ENCODE results near the gene C1QTNF5.
"Not testable (repeated sequence)": the region's sequence is repeated elsewhere in the genome, so short reads cannot be mapped to it uniquely, and the experiment has no call there.

C1QTNF5 gene, protein sequence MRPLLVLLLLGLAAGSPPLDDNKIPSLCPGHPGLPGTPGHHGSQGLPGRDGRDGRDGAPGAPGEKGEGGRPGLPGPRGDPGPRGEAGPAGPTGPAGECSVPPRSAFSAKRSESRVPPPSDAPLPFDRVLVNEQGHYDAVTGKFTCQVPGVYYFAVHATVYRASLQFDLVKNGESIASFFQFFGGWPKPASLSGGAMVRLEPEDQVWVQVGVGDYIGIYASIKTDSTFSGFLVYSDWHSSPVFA

GRCh38 chr11:119340335-119341221 is at the start of gene C1QTNF5:
C1QTNF5 (minus strand) TSS chr11:119340883; CDS start chr11:119340397, 486 bp downstream.
- Histone ChIP-seq H3K9me3 (replicated peaks in 1 of 11) (no peaks in the 10 kb centered on the region), H4K20me1 (peaks cover 0 to 37% (median 19%) of the 10 kb centered on the region in 11 experiments; a peak in 19 of 22 replicates), H3K4me1 (peaks cover 55 to 68% (median 66%) of the 10 kb centered on the region in 10 experiments), H3K36me3 (peaks cover 0 to 17% (median 0%) of the 10 kb centered on the region in 11 experiments; a peak in 4 of 22 replicates), H3K27me3 (peaks cover 32 to 43% (median 38%) of the 10 kb centered on the region in 11 experiments), H3K4me3 (peak within 1 kb of the TSS; percentile 45 to 66 (median 52)), H3K9ac (peak within 1 kb of the TSS; percentile 42 to 76 (median 63); a peak in 21 of 22 replicates), H3K4me2 (peak within 1 kb of the TSS; percentile 90 to 98 (median 94)), H3K27ac (peak within 1 kb of the TSS in 4 of 11 experiments; percentile 28 to 37 (median 32); a peak in 2 of 22 replicates)
- no peak for TF ChIP-seq Cebpa-rat (IDR thresholded peaks at IDR 0.05)

DNA sequence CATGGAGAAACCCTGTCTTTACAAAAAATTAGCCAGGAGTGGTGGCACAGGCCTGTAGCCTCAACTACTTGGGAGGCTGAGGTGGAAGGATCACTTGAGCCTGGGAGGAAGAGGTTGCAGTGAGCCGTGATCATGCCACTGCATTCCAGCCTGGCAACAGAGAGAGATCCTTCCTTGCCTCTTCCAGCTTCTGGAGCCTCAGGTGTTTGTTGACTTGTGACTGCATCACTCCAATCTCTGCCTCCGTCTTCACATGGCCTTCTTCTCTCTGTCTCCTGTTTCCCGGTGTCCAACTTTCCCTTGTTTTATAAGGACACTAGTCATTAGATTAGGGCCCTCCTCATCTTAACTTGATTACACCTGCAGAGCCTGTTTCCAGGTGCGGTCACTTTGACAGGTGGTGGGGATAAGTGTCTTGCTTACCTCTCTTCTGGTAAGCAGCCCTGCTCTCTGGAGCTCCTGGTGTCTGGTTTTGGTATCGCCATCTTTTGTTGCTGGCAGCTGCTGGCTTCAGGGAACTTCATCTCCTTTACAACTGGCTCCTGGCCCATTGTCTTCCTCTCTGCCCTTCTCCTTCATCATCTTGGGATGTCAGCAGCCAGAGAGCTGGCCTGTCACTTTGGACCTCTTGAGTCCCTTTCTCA is 49.0 kb upstream of the C1QTNF5 start:
- Histone ChIP-seq H3K27ac (no peak overlapping the region), H3K27me3 (no peaks in the 10 kb centered on the region), H3K36me3 (no peaks in the 10 kb centered on the region), H3K4me2 (no peak overlapping the region), H3K9me3 (replicated peaks in 1 of 11) (no peaks in the 10 kb centered on the region), H3K4me1 (no peaks in the 10 kb centered on the region), H4K20me1 (no peaks in the 10 kb centered on the region), H3K4me3 (no peak overlapping the region), H3K9ac (no peak overlapping the region)
- no peak for TF ChIP-seq Cebpa-rat (IDR thresholded peaks at IDR 0.05)

DNA sequence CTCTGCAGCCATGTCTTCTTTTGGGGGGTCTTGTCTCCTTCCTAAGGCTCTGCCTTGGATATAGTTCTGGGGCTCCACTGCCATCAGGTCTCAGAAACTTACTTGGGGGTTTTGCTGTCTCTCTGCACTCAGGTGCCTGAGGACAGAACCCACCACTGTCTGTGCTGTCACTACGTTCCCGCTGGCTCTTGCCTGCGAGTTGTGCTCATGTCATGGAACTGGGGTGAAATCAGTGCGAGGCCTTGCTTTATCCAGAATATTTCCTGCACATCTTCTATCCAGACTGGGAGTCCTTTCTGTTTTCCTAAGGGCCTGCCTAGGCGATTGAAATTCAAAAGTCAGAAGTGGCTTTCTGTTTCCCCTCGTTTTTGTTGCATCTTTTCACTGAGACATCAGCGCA is 47.4 kb upstream of the C1QTNF5 start:
- no peak overlapping the region for H3K4me2 ChIP-seq
- H3K9ac ChIP-seq = no peak overlapping the region
- H3K9me3 ChIP-seq (replicated peaks in 1 of 11) = no peaks in the 10 kb centered on the region
- H3K27ac ChIP-seq = no peak overlapping the region
- H3K36me3 ChIP-seq = no peaks in the 10 kb centered on the region
- H3K4me1 ChIP-seq = no peaks in the 10 kb centered on the region
- H3K4me3 ChIP-seq = no peak overlapping the region
- no peak for TF ChIP-seq Cebpa-rat (IDR thresholded peaks at IDR 0.05)
- H3K27me3 ChIP-seq = no peaks in the 10 kb centered on the region
- no peaks in the 10 kb centered on the region; a peak in 1 of 22 replicates for H4K20me1 ChIP-seq

GRCh38 chr11:119384332-119384731 is 43.6 kb upstream of the C1QTNF5 start:
- H3K27me3 ChIP-seq = no peaks in the 10 kb centered on the region
- TF ChIP-seq Cebpa-rat (IDR thresholded peaks at IDR 0.05) = no peak
- no peak overlapping the region for H3K9ac ChIP-seq
- H3K9me3 ChIP-seq (replicated peaks in 1 of 11) = no peaks in the 10 kb centered on the region
- no peak overlapping the region for H3K4me2 ChIP-seq
- H3K4me1 ChIP-seq = peaks cover 5 to 20% (median 18%) of the 10 kb centered on the region in 10 experiments; a peak in 19 of 20 replicates
- peaks cover 0 to 5% (median 0%) of the 10 kb centered on the region in 11 experiments; a peak in 1 of 22 replicates for H4K20me1 ChIP-seq
- H3K36me3 ChIP-seq = no peaks in the 10 kb centered on the region
- H3K27ac ChIP-seq = no peak overlapping the region
- H3K4me3 ChIP-seq = no peak overlapping the region

- H3K27me3 ChIP-seq; H4K20me1 ChIP-seq; H3K9me3 ChIP-seq (replicated peaks in 1 of 11); H3K27ac ChIP-seq; H3K36me3 ChIP-seq: not testable (repeated sequence)
- Histone ChIP-seq H3K9ac (0 out of 22 replicates have a peak overlapping the region, but pooled peaks of 1 of the 11 experiments have one; percentile 72), H3K4me1 (peaks cover 10 to 29% (median 24%) of the 10 kb centered on the region in 10 experiments), H3K4me3 (peak overlapping the region in 3 of 10 experiments; percentile 64 to 74 (median 65); a peak in 3 of 20 replicates), H3K4me2 (peak overlapping the region; percentile 82 to 98 (median 92); a peak in 20 of 22 replicates)
These were observed 41.8 kb upstream of the C1QTNF5 start for GRCh38 chr11:119382513-119382912.

- H3K9ac ChIP-seq = peak overlapping the region in 9 of 11 experiments; percentile 20 to 77 (median 68); a peak in 14 of 22 replicates
- peak overlapping the region; percentile 50 to 74 (median 64) for H3K4me3 ChIP-seq
- H3K27ac ChIP-seq = peak overlapping the region in 4 of 11 experiments; percentile 3 to 67 (median 53); a peak in 6 of 22 replicates
- peak overlapping the region; percentile 82 to 98 (median 92) for H3K4me2 ChIP-seq
- no peak for TF ChIP-seq Cebpa-rat (IDR thresholded peaks at IDR 0.05)
- peaks cover 14 to 34% (median 28%) of the 10 kb centered on the region in 10 experiments for H3K4me1 ChIP-seq
- no peaks in the 10 kb centered on the region for H3K36me3 ChIP-seq
- H4K20me1 ChIP-seq = peaks cover 0 to 5% (median 0%) of the 10 kb centered on the region in 11 experiments; a peak in 1 of 22 replicates
- no peaks in the 10 kb centered on the region for H3K27me3 ChIP-seq
- H3K9me3 ChIP-seq (replicated peaks in 1 of 11) = no peaks in the 10 kb centered on the region
These were observed 41.4 kb upstream of the C1QTNF5 start for GRCh38 chr11:119382101-119382500.

- Histone ChIP-seq H3K9me3 (replicated peaks in 1 of 11) (no peaks in the 10 kb centered on the region), H3K4me1 (peaks cover 16 to 41% (median 34%) of the 10 kb centered on the region in 10 experiments), H3K27me3 (no peaks in the 10 kb centered on the region), H3K4me3 (peak within 1 kb of the TSS; percentile 50 to 74 (median 64)), H3K27ac (peak within 1 kb of the TSS in 8 of 11 experiments; percentile 3 to 67 (median 42); a peak in 10 of 22 replicates), H3K4me2 (peak within 1 kb of the TSS; percentile 82 to 98 (median 92)), H3K9ac (peak within 1 kb of the TSS; percentile 49 to 77 (median 68); a peak in 21 of 22 replicates), H3K36me3 (no peaks in the 10 kb centered on the region), H4K20me1 (peaks cover 0 to 5% (median 0%) of the 10 kb centered on the region in 11 experiments; a peak in 1 of 22 replicates)
- TF ChIP-seq Cebpa-rat (IDR thresholded peaks at IDR 0.05) = no peak
These were observed 40.7 kb upstream of the C1QTNF5 start, which contains the start of gene USP2 for GRCh38 chr11:119381181-119381988. USP2 (minus strand) TSS chr11:119381690; CDS start chr11:119373480, 8,210 bp downstream.

DNA sequence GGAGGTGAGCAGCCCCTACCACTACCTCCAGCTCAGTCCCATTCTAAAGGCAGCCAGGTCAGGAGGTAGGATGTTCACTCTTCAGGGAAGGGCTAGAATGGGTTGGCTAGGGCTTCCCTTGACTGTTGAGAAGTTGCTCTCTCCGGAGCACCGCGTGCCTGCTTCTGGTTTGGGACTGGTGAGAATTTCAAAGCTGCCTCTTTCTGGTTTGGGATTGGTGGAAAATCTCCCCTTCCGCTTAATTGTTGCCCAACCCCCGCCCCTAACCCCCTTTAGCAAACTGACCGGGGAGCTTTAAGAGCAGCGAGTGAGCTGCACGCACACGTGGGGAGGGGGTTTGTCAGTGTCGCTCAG is 40.1 kb upstream of the C1QTNF5 start:
- Histone ChIP-seq H4K20me1 (peaks cover 0 to 5% (median 0%) of the 10 kb centered on the region in 11 experiments; a peak in 1 of 22 replicates), H3K4me3 (peak overlapping the region; percentile 50 to 74 (median 64)), H3K27me3 (no peaks in the 10 kb centered on the region), H3K27ac (peak overlapping the region in 2 of 11 experiments; percentile 20 to 43; a peak in 4 of 22 replicates), H3K4me2 (peak overlapping the region; percentile 82 to 98 (median 92)), H3K36me3 (no peaks in the 10 kb centered on the region), H3K4me1 (peaks cover 16 to 46% (median 38%) of the 10 kb centered on the region in 10 experiments), H3K9me3 (replicated peaks in 1 of 11) (no peaks in the 10 kb centered on the region), H3K9ac (peak overlapping the region; percentile 49 to 77 (median 68); a peak in 20 of 22 replicates)
- TF ChIP-seq Cebpa-rat (IDR thresholded peaks at IDR 0.05) = no peak

Measured in BLaER1 treated with 17β-estradiol and CSF1 and Interleukin-3, amounts not matched to agents 10 nM and 100 nM (cell line).